Endothelial cell of umbilical vein (primary cell): Measurements from ENCODE around the gene IMPG2. TPM values are rescaled to one million over a fixed set of nuclear protein-coding genes. Genes with fewer than 3 reads are reported as not detected.

Experiments used
- BruUV-seq: library from RNA; stranded (reverse); fragments of 400-500 nt; replicated peaks from 2 replicates; lab custom pipeline; 2021; lab: Mats Ljungman, UMichigan
- CTCF ChIA-PET: fragments of 300-600, 350-600 bp; sonication (Branson Sonifier 250); formaldehyde crosslinking; loops from one replicate; lab custom pipeline; 2021; ENCODE audit warnings: antibody characterized with exemption, inconsistent platforms; lab: Charles Lee
- POLR2A ChIA-PET: fragments of 300-600, 350-600 bp; sonication (Branson Sonifier 250); formaldehyde crosslinking; loops from one replicate; lab custom pipeline; 2021; ENCODE audit warnings: antibody characterized with exemption, inconsistent platforms; lab: Charles Lee
- DNase-seq: peaks from one replicate; pipeline ENCODE4 v3.0.0-alpha.2; 2011; ENCODE audit warnings: low read depth, low spot score
- FAIRE-seq: peaks from 2 replicates; lab custom pipeline; 2011; peaks lifted over from hg19 to GRCh38; lab: Jason Lieb, UNC
- H2AFZ ChIP-seq: 2 replicates; pipeline ENCODE4 v1.6.0; 2012; ENCODE audit warnings: low read depth, low read length, control low read depth, inconsistent platforms
- H3K27ac ChIP-seq: 2 replicates; pipeline ENCODE4 v1.5.1; 2011; ENCODE audit warnings: low read depth, mild to moderate bottlenecking, control low read depth, low read length, moderate library complexity; ENCODE audit not compliant: insufficient read depth
- H3K27me3 ChIP-seq, 2 experiments: 2 replicates each; pipeline versions ENCODE4 v1.6.0 to v1.6.1; 2011; ENCODE audit warnings: low read length in 2 of 2, mixed read lengths in 1 of 2; ENCODE audit not compliant: control insufficient read depth in 2 of 2, insufficient read depth in 2 of 2
- H3K36me3 ChIP-seq, 2 experiments: 2 replicates in 1 of 2; 3 replicates in 1 of 2; pipeline ENCODE4 v1.5.1; 2011; ENCODE audit warnings: low read length in 2 of 2, mild to moderate bottlenecking in 1 of 2, moderate library complexity in 1 of 2; ENCODE audit not compliant: control insufficient read depth in 2 of 2, insufficient read depth in 2 of 2; ENCODE audit errors: extremely low read depth in 1 of 2
- H3K4me1 ChIP-seq: 3 replicates; pipeline ENCODE4 v1.5.1; 2011; ENCODE audit warnings: mild to moderate bottlenecking, low read length; ENCODE audit not compliant: control insufficient read depth, insufficient read depth; ENCODE audit errors: extremely low read depth
- H3K4me2 ChIP-seq: 2 replicates; pipeline ENCODE4 v1.6.1; 2011; ENCODE audit warnings: low read length, control low read depth, mixed read lengths; ENCODE audit not compliant: insufficient read depth
- H3K4me3 ChIP-seq, 3 experiments: fragments of 200-600 bp in 1 of 3; sonication (generic), shearing (Covaris generic) in 1 of 3; replicated peaks in 1 of 3; 2 replicates each; pipeline ENCODE4 v1.5.1; 2011 to 2016; ENCODE audit warnings: control low read depth in 3 of 3, low read length in 3 of 3, mild to moderate bottlenecking in 2 of 3, inconsistent platforms in 1 of 3, low read depth in 1 of 3, moderate library complexity in 1 of 3; ENCODE audit not compliant: insufficient read depth in 1 of 3
- H3K79me2 ChIP-seq: 2 replicates; pipeline ENCODE4 v1.6.0; 2012; ENCODE audit warnings: low read length, inconsistent platforms; ENCODE audit not compliant: control insufficient read depth, insufficient read depth
- H3K9ac ChIP-seq: replicated peaks from 2 replicates; pipeline ENCODE3; 2011; ENCODE audit warnings: low read length, control low read depth; ENCODE audit not compliant: insufficient read depth; ENCODE audit errors: extremely low read depth
- H3K9me1 ChIP-seq: replicated peaks from 3 replicates; pipeline ENCODE4 v1.6.0; 2011; ENCODE audit warnings: mild to moderate bottlenecking, low read length; ENCODE audit not compliant: control insufficient read depth, insufficient read depth; ENCODE audit errors: extremely low read depth
- H3K9me3 ChIP-seq: replicated peaks from 2 replicates; pipeline ENCODE4 v1.5.1; 2012; ENCODE audit warnings: low read length, inconsistent platforms; ENCODE audit not compliant: control insufficient read depth, insufficient read depth
- H4K20me1 ChIP-seq: replicated peaks from 2 replicates; pipeline ENCODE3; 2011; ENCODE audit warnings: mild to moderate bottlenecking, low read length; ENCODE audit not compliant: control insufficient read depth, insufficient read depth; ENCODE audit errors: extremely low read depth
- CTCF ChIP-seq, 2 donors: IDR thresholded peaks; 1 replicate in 1 of 2; 2 replicates in 1 of 2; pipeline ENCODE4 v1.5.1; 2011; ENCODE audit warnings: low read length in 2 of 2, mild to moderate bottlenecking in 2 of 2, moderate library complexity in 2 of 2, control low read depth in 1 of 2, inconsistent platforms in 1 of 2, low read depth in 1 of 2; ENCODE audit not compliant: insufficient read depth in 1 of 2; ENCODE audit errors: extremely low read depth in 1 of 2
- EZH2 ChIP-seq: IDR thresholded peaks from 2 replicates; pipeline ENCODE4 v1.6.1; 2012; ENCODE audit warnings: borderline replicate concordance, low read depth, mild to moderate bottlenecking, moderate library complexity, low read length, inconsistent platforms; ENCODE audit not compliant: severe bottlenecking
- FOS ChIP-seq: IDR thresholded peaks from 2 replicates; pipeline ENCODE4 v1.6.1; 2011; ENCODE audit warnings: mild to moderate bottlenecking, low read length, moderate library complexity, borderline replicate concordance; ENCODE audit not compliant: insufficient read depth
- GATA2 ChIP-seq: IDR thresholded peaks from 2 replicates; pipeline ENCODE4 v1.7.0; 2011; ENCODE audit warnings: low read depth, mild to moderate bottlenecking, moderate library complexity, mixed read lengths, low read length; ENCODE audit not compliant: insufficient read length, insufficient read depth
- JUN ChIP-seq: IDR thresholded peaks from 2 replicates; pipeline ENCODE4 v1.6.1; 2011; ENCODE audit warnings: borderline replicate concordance, low read depth; ENCODE audit not compliant: insufficient read length, insufficient read depth
- MAX ChIP-seq: IDR thresholded peaks from 2 replicates; pipeline ENCODE4 v1.6.1; 2011; ENCODE audit not compliant: insufficient read depth, insufficient read length
- POLR2A ChIP-seq: IDR thresholded peaks from 2 replicates; pipeline ENCODE4 v1.6.1; 2012; ENCODE audit warnings: low read depth, mild to moderate bottlenecking, control low read depth, low read length
- POLR2AphosphoS5 ChIP-seq: IDR thresholded peaks from 2 replicates; pipeline ENCODE4 v1.6.1; 2012; ENCODE audit warnings: low read depth, mild to moderate bottlenecking, control low read depth, low read length, moderate library complexity; ENCODE audit not compliant: insufficient read depth
- dilution Hi-C: fragments of 300-500 bp; cut with MboI; formaldehyde crosslinking; loops from one replicate; pipeline ENCODE4 v1.15.0; 2019; ENCODE audit warnings: low sequenced_read_pairs; ENCODE audit not compliant: extremely low pct_ligation_motif_present
- intact Hi-C: fragments of 100-400 bp; cut with micrococcal nuclease; formaldehyde crosslinking; loops from one replicate; pipeline ENCODE4 v1.10.0; 2022
- polyA plus RNA-seq, 4 experiments: library from polyadenylated mRNA; depleted of rRNA in 3 of 4; stranded (reverse) in 3 of 4; unstranded in 1 of 4; fragments of >200 nt; gene quantifications; 2 replicates each; pipeline versions ENCODE4 v1.2.1 to v1.2.3, GENCODE V29; 2011 to 2012; ENCODE audit warnings: missing spikeins in 1 of 4
- total RNA-seq: library from RNA; stranded (reverse); gene quantifications from 2 replicates; pipeline ENCODE4 v1.2.3, GENCODE V29; 2021

Gene IMPG2
- total and polyA plus RNA-seq, 2 donors (not counting 3 experiments of a cell fraction or from before 2014, with no cell fraction given) = 0.39 to 0.71 TPM

DNA sequence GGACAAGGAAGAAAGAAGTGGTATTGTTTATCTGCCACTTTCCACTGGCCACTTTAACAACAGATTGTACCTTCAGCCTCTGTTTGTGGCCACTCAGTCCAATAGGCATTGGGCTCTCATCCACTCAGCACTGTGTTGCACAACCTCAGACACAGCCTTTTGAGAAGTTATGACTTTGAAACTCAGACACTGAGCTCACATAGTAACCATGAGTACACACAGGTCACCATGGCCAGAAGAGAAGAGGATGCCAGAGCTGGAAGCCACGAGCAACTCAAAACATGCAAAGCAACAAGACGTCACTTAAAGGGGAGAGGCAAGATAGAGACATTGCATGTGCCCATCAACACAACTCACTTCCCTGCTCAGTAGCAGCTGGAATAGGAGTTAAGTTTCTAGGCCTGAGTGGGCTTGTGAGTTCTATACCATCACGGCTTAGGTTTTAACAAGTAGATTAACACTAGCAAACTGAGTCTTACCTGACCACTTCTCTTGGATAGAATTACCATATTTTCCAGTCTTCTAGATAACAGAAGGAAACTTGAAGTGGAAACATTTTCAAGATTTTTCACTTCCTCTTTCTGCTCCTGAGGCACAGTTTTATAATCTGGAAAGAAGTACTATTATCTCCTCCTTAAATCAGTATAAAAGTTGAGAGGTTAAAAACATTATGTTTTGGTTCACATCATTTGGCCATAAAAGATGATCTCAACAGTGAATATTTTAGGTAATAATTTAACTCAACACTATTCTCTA lies 103.5 kb downstream of the IMPG2 start:
- Histone ChIP-seq H3K36me3 (no peaks in the 10 kb centered on the region), H3K4me1 (no peaks in the 10 kb centered on the region), H3K9me3 (no peaks in the 10 kb centered on the region), H3K79me2 (no peaks in the 10 kb centered on the region), H3K9ac (no peak overlapping the region), H3K4me2 (no peak overlapping the region), H3K9me1 (no peaks in the 10 kb centered on the region), H2AFZ (no peak overlapping the region), H3K27ac (no peak overlapping the region), H4K20me1 (no peaks in the 10 kb centered on the region), H3K27me3 (no peaks in the 10 kb centered on the region), H3K4me3 (no peak overlapping the region)
- dilution Hi-C loops (no loop called here), intact Hi-C loops (no loop called here)
- ChIA-PET CTCF (interaction anchor here (1.2 kb wide), 1 partner anchor 13 kb away, joined by 3 read pairs; no protein-coding TSS in a partner anchor), POLR2A (no interaction called here)
- no TSS peak for BruUV-seq
- DNase-seq = no peak
- no peak for FAIRE-seq
- no peak for TF ChIP-seq POLR2AphosphoS5
- no peak for TF ChIP-seq MAX
- TF ChIP-seq GATA2 = no peak
- TF ChIP-seq JUN = no peak
- TF ChIP-seq EZH2 = no peak

GRCh38 chr3:101212730-101213129 lies 107.6 kb downstream of the IMPG2 start:
- H3K9ac ChIP-seq = no peak overlapping the region
- H3K36me3 ChIP-seq = no peaks in the 10 kb centered on the region
- CTCF ChIA-PET = no interaction called here
- FAIRE-seq (no peak), DNase-seq (no peak)
- no peaks in the 10 kb centered on the region for H3K79me2 ChIP-seq
- H3K4me3 ChIP-seq = no peak overlapping the region
- no peak overlapping the region for H2AFZ ChIP-seq
- TF ChIP-seq MAX (no peak), EZH2 (no peak), POLR2AphosphoS5 (no peak), POLR2A (no peak), JUN (no peak), FOS (no peak), CTCF (IDR thresholded peaks at IDR 0.05; ENCODE audit: extremely low read depth in 1 of 2, insufficient read depth in 1 of 2, low read depth in 1 of 2, low read length in 2 of 2) (no peak)
- BruUV-seq = no TSS peak
- H3K9me1 ChIP-seq = no peaks in the 10 kb centered on the region
- no peak overlapping the region for H3K27ac ChIP-seq
- H3K9me3 ChIP-seq = no peaks in the 10 kb centered on the region
- H3K4me1 ChIP-seq = no peaks in the 10 kb centered on the region
- dilution Hi-C loops (no loop called here), intact Hi-C loops (no loop called here)
- H3K4me2 ChIP-seq = no peak overlapping the region
- POLR2A ChIA-PET = no interaction called here
- no peaks in the 10 kb centered on the region for H3K27me3 ChIP-seq
- no peaks in the 10 kb centered on the region for H4K20me1 ChIP-seq
